ENCODE measurements around the gene UGT1A7. TPM values are rescaled to one million over a fixed set of nuclear protein-coding genes. Genes with fewer than 3 reads are reported as not detected.

Gene UGT1A7
- total RNA-seq, 3 donors from 2014 or later (not counting 1 experiment from before 2014, with no cell fraction given), result not detected

GRCh38 chr2:233702238-233702637, 20.5 kb downstream of the UGT1A7 start:
- H3K4me1 Mint-ChIP-seq, result no peaks in the 10 kb centered on the region
- peaks cover 9 to 12% of the 10 kb centered on the region in 2 donors for H3K27me3 Mint-ChIP-seq (ENCODE audit: low read depth in 2 of 2)
- H3K4me3 ChIP-seq (ENCODE audit: low read length), result no peak overlapping the region
- ATAC-seq (no peak), DNase-seq (no peak)
- no peaks in the 10 kb centered on the region for H3K9me3 Mint-ChIP-seq
- WGBS (ENCODE audit: insufficient coverage), result no CpG with 5 or more reads among the region's 3 CpGs
- no peak for TF ChIP-seq CTCF (IDR thresholded peaks at IDR 0.05)
- H3K27ac ChIP-seq (ENCODE audit: low read length), result no peak overlapping the region
- H3K36me3 ChIP-seq (ENCODE audit: control insufficient read depth, insufficient read depth, low read length), result no peaks in the 10 kb centered on the region
- H3K36me3 Mint-ChIP-seq, result peaks cover 6% of the 10 kb centered on the region
- H3K4me1 ChIP-seq (ENCODE audit: control insufficient read depth, insufficient read depth, low read length), result no peaks in the 10 kb centered on the region
- no peak overlapping the region for H3K27ac Mint-ChIP-seq
- no peak overlapping the region for H3K4me3 Mint-ChIP-seq
- intact Hi-C loops (cut with micrococcal nuclease), result no loop called here
- H3K27me3 ChIP-seq (ENCODE audit: control insufficient read depth, insufficient read depth, low read length), result no peaks in the 10 kb centered on the region
- no peaks in the 10 kb centered on the region for H3K9me3 ChIP-seq (ENCODE audit: control insufficient read depth, insufficient read depth, low read length)

GRCh38 chr2:233705911-233706506, 24.3 kb downstream of the UGT1A7 start:
- TF ChIP-seq CTCF (IDR thresholded peaks at IDR 0.05), result no peak

DNA sequence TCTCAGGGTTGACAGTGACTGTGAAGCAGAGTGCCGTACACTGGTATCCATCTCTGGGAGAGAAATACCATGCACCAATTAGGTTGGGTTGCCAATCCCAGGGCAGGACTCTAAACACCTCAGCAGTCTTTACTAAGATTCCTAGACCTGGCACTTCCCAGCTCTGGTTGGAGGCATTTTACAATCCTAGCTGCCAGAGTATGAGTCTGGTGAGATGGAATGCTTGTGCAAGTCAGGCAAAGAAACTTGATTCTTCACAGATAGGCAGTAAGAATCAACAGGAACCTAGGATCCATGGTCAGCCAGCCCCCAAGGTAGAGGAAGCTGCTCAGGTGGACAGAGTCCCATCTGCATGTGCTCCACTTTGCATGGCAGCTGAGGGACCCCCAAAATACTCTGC, 25.0 kb downstream of the UGT1A7 start:
- no peak overlapping the region for H3K27ac ChIP-seq (ENCODE audit: low read length)
- no peak for ATAC-seq
- 100% methylated on average over 1 of the region's 1 CpG for WGBS (ENCODE audit: insufficient coverage)
- intact Hi-C loops (cut with micrococcal nuclease), result no loop called here
- no peak overlapping the region for H3K4me3 ChIP-seq (ENCODE audit: low read length)
- H3K4me1 ChIP-seq (ENCODE audit: control insufficient read depth, insufficient read depth, low read length), result no peaks in the 10 kb centered on the region
- no peak for DNase-seq
- H3K9me3 Mint-ChIP-seq, result no peaks in the 10 kb centered on the region
- H3K27ac Mint-ChIP-seq, result no peak overlapping the region
- no peak for TF ChIP-seq CTCF (IDR thresholded peaks at IDR 0.05)
- no peak overlapping the region for H3K4me3 Mint-ChIP-seq
- H3K9me3 ChIP-seq (ENCODE audit: control insufficient read depth, insufficient read depth, low read length), result no peaks in the 10 kb centered on the region
- no peaks in the 10 kb centered on the region for H3K36me3 ChIP-seq (ENCODE audit: control insufficient read depth, insufficient read depth, low read length)
- H3K27me3 Mint-ChIP-seq (ENCODE audit: low read depth in 2 of 2), result peaks cover 18 to 21% of the 10 kb centered on the region in 2 donors
- H3K36me3 Mint-ChIP-seq, result peaks cover 6% of the 10 kb centered on the region
- no peaks in the 10 kb centered on the region for H3K27me3 ChIP-seq (ENCODE audit: control insufficient read depth, insufficient read depth, low read length)
- no peaks in the 10 kb centered on the region for H3K4me1 Mint-ChIP-seq

More at GRCh38 chr2:233705911-233706506, 24.3 kb downstream of the UGT1A7 start:
- H3K27ac Mint-ChIP-seq, result no peak overlapping the region
- no peak overlapping the region for H3K4me3 ChIP-seq (ENCODE audit: low read length)
- no peaks in the 10 kb centered on the region for H3K9me3 ChIP-seq (ENCODE audit: control insufficient read depth, insufficient read depth, low read length)
- H3K4me1 Mint-ChIP-seq, result no peaks in the 10 kb centered on the region
- DNase-seq (no peak), ATAC-seq (no peak)
- H3K4me1 ChIP-seq (ENCODE audit: control insufficient read depth, insufficient read depth, low read length), result no peaks in the 10 kb centered on the region
- peaks cover 6% of the 10 kb centered on the region for H3K36me3 Mint-ChIP-seq
- no peak overlapping the region for H3K27ac ChIP-seq (ENCODE audit: low read length)
- intact Hi-C loops (cut with micrococcal nuclease), result no loop called here
- H3K36me3 ChIP-seq (ENCODE audit: control insufficient read depth, insufficient read depth, low read length), result no peaks in the 10 kb centered on the region
- H3K27me3 Mint-ChIP-seq (ENCODE audit: low read depth in 2 of 2), result peaks cover 18 to 21% of the 10 kb centered on the region in 2 donors
- no peak overlapping the region for H3K4me3 Mint-ChIP-seq
- H3K9me3 Mint-ChIP-seq, result no peaks in the 10 kb centered on the region
- 49% methylated on average over 4 of the region's 4 CpGs for WGBS (ENCODE audit: insufficient coverage)
- H3K27me3 ChIP-seq (ENCODE audit: control insufficient read depth, insufficient read depth, low read length), result no peaks in the 10 kb centered on the region
